DOHH2 (cell line): Measurements from ENCODE around the gene MTG1.

Experiments
- EZH2phosphoT487 ChIP-seq: fragments of 200-600 bp; sonication (generic); IDR thresholded peaks from 2 replicates; pipeline ENCODE4 v1.6.1; 2017; ENCODE audit warnings: borderline replicate concordance, mild to moderate bottlenecking, antibody characterized with exemption, low read length, moderate library complexity, mixed read lengths
- TF ChIP-seq, protein P1 (sequence below): fragments of 200-600 bp; sonication (generic); IDR thresholded peaks from one replicate; pipeline ENCODE4 v1.5.1; 2014; ENCODE audit warnings: antibody characterized with exemption, mild to moderate bottlenecking, low read depth, low read length; ENCODE audit not compliant: poor library complexity, severe bottlenecking

DNA sequence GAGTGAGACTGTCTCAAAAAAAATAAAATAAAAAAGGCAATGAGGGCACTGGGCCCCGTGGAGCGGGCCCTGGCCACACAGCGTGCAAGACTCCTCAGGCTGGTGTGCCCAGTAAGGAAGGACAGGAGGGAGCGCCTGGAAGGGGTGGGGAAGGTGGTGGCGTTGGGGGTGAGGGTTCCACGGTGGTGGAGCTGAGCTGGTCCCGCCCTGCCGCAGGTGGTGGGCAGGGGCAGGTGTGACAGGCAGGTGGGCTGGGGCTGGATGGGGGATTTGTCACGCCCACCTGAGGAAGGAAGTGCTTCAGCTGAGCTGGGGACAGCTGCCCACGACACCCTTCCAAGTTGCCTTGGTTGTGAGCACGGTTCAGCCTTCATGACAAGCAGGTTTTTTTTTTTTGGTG is 47.5 kb upstream of the MTG1 start:
- TF ChIP-seq, protein P1, sequence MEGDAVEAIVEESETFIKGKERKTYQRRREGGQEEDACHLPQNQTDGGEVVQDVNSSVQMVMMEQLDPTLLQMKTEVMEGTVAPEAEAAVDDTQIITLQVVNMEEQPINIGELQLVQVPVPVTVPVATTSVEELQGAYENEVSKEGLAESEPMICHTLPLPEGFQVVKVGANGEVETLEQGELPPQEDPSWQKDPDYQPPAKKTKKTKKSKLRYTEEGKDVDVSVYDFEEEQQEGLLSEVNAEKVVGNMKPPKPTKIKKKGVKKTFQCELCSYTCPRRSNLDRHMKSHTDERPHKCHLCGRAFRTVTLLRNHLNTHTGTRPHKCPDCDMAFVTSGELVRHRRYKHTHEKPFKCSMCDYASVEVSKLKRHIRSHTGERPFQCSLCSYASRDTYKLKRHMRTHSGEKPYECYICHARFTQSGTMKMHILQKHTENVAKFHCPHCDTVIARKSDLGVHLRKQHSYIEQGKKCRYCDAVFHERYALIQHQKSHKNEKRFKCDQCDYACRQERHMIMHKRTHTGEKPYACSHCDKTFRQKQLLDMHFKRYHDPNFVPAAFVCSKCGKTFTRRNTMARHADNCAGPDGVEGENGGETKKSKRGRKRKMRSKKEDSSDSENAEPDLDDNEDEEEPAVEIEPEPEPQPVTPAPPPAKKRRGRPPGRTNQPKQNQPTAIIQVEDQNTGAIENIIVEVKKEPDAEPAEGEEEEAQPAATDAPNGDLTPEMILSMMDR = no peak
- TF ChIP-seq EZH2phosphoT487 = no peak
